NCI-H82 treated with DMSO at 0.1 percent for 48 hours (cell line): Measurements from ENCODE around the gene SDCCAG8.
A peak's percentile ranks its signal among the peaks of the same experiment; 100 is the strongest.

Source experiments
- DNase-seq: peaks from one replicate; lab custom pipeline; 2025; ENCODE audit not compliant: unreplicated experiment; lab: John Stamatoyannopoulos, UW

Gene SDCCAG8

DNA sequence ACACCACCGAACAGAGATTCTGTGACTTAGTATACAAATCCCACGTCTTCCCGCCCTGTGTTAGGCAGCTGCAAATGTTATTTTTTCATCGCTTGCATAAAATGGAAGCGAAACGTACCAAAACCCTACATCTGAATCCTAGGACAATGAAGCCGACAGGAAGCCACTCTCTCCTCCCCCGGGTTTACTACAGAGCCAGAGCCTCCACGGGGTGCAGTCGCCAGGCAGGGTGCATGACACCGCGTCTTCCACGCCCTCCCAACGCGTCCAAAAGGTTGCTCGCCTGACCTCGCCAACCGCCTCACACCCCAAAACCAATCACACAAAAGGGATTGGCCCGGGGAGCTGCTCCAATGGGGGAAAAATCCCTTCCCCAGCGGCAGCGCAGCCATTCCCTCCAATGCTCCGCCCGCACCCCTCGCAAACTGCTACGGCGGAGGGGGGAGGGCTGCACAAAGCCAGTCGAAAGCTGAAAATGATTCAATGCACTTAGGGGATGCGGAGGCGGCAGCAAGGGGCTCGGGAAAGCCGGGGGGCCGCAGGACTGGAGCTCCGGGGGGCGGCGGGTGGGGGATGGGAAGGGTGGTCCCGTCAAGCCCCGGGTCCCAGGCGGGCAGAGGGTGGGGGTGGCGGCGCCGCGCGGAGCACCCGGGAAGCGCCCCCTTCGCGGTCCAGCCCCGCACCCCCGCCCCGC lies 1.5 kb upstream of the SDCCAG8 start:
- peak; percentile 43 for DNase-seq

DNA sequence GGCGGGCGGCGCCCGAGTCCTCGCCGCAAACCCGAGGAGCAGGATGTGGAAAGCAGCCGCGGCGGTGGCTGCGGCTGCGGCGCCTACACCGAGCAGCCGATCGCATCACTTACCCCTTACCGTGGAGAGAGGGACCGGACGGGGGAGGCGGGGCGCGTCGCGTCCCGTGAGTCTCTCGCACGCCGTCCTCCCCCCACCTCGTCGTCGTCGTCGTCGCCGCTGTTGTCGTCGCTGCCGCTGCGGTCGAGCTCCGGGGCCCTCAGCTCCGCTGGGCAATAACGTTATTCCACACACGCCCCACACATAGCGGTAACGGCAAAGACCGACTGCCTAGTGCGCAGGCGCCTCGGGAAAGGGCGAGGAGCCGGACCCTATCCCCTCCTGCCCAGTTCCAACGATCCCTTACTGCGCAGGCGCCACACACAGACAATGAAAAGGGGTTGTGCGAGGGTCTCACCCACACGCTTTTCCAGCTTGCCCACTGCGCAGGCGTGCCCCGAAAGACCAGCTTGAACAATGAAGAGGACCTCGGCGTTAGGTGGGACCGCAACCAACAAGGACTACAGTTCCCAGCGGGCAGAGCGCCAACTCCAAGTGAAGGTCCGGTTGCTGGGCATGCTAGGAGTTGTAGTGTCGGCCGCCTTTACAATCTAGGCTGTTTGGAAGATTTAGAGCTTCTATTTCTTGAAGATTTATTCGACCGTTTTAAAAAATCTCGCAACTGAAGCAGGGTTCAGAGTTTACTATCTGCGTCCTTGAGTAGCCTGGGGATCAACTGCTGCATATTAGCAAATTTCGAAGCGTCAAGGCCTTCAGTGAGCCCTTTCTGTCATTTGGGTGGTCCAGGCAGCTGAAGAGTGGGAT lies 682 bp upstream of the SDCCAG8 start, which contains the start of gene CEP170:
Gene CEP170 (minus strand): TSS at position 355 of the 864 bp plus-strand sequence. CDS start 30,001 bp downstream, outside the sequence.
- peak; percentile 98 for DNase-seq

DNA sequence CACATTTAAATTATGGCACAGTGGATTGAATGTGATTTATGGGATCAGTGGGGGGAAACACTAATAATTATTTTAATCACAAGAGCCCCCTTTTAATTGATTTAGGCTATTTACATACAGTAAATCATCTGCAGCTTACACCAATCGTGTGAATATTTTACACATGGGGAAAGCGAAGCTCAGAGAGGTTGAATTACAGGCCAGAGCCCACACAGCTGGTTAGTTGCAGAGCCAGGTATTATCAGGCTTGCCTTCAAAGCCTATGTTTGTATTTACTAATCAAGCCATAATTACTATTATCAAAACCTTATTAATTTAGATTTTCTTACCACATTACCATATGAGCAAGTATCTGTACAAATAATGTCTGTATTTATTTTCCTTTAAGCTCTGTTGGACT lies 749 bp downstream of the SDCCAG8 start:
- no peak for DNase-seq

DNA sequence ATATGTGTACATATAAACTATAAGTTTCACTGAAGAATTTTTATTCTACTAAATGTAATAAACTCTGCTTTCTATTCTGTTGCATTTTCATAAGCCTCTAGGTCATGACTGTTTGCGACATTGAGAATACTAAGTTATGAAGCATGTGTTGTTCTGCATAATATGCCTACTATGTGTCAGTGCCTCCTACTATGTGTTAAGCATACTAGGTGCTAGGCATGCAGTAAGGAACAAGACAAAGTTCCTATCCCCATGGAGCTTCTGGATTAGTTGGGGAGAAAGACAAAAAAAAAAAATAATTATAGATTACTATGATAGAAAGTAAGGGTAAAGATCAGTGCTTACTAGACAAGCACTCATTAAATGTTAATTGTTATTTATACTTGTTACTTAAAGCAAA lies 1.3 kb downstream of the SDCCAG8 start:
- DNase-seq, result no peak

DNA sequence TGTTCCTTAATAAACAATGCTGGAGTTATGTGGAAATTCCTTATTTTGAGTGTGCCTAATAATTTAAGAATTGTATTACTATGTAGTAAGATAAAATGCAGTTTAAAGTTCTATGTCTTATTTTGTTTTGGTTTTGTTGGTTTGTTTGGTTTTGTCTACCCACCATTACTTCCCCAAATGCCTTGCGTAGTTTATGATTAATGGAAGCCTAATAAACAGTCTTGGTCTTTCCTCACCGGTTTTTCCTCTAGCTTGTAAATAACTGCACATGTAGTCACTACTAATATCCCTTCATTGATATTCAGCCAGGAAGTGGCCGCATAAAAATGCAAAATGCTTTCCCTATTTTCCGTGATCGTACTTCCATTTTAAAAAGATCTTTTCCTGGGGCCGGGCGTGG lies 2.9 kb downstream of the SDCCAG8 start:
- DNase-seq, result no peak

DNA sequence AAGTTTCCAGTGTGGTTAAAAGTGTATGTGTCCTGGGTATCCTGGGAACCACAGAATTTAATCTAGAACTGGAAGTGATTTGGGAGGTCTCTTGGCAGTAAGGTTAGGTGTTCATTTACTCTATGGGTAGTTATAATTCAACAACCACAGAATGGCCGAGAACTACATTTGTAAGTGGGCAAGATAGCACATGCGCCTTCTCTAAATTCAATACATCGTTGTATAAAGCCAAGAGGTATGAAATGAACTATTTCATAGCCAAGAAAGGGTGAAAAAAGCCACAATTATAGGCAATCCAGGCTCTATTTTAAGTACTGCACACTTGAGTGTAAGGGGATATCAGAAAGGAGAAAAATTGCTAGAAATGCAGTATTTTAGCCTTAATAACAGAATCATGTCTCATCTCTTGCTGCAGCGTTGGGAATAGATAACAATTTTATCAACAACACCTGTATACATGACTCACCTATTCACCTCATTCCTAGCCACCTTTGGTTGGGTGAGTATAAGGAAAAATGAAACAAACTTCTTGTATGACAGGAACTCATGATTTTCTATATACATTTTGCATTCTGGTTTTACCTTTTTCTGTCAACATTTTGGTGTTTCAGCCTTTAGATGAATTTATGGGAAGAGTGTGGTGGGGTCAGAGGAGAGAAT lies 4.5 kb downstream of the SDCCAG8 start:
- DNase-seq, result no peak

DNA sequence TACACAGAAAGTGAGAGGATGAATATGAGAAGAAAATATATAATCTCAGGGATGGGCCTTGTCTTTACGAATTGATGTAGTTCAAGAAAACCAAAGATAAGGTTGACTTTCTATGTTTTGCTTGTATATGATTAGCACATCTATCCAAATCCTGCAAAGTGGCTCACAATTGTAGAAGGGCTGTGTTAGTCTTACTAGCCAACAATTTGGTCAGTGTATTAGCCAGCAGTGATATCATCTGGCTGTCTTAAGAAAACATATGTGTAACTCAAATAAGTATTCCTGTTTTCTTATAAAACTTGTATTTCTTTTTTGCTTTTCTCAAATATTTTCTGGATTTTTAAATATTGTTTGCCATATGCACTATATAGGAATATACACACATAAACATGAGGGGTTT lies 5.5 kb downstream of the SDCCAG8 start:
- no peak for DNase-seq

DNA sequence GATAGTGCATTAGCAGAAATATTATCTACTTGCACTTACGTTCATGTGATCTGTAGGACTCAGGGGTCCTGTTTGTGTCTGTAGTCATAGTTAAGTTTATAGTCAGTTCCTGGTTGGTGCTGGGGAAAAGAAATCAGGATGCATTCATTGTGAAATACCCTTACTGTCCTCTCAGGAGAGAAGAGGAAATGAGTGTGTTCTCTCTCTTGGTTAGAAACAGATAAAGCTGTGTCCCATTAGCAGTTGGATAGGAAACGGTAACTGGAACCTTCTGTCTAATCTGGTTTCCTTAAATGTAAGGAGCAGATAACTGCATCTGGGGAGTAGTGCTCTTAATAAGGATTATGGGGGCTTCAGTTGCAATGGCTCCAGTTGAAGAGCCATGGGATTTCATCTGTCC lies 8.9 kb downstream of the SDCCAG8 start:
- DNase-seq, result peak; percentile 73

DNA sequence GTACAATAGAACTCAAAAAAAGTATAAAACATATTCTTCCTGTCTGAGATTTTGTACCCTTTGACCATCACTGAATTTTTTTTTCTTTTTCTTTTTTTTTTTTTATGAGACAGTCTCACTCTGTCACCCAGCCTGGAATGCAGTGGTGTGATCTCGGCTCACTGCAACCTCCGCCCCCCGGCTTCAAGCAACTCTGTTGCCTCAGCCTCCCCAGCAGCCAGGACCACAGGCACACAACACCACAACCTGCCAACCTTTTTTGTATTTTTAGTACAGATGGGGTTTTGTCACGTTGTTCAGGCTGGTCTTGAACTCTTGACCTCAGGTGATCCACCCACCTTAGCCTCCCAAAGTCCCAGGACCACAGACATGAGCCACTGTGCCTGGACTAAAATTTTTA lies 10.4 kb downstream of the SDCCAG8 start:
- no peak for DNase-seq

DNA sequence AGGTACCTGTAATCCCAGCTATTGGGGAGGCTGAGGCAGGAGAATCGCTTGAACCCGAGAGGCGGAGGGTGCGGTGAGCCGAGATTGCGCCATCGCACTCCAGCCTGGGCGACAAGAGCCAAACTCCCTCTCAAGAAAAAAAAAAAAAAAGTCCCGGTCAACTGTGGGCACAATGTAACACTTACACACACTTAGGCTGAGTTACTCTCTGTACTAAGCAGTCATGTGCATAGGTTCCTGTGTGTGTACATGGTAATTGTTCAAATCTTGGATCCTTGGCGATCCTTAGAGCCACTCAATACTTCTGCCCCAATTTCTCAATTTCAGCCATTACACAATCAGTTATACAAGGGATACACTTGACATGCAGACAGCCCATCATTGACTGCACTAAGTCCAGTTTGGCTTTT lies 11.6 kb downstream of the SDCCAG8 start:
- DNase-seq, result no peak

DNA sequence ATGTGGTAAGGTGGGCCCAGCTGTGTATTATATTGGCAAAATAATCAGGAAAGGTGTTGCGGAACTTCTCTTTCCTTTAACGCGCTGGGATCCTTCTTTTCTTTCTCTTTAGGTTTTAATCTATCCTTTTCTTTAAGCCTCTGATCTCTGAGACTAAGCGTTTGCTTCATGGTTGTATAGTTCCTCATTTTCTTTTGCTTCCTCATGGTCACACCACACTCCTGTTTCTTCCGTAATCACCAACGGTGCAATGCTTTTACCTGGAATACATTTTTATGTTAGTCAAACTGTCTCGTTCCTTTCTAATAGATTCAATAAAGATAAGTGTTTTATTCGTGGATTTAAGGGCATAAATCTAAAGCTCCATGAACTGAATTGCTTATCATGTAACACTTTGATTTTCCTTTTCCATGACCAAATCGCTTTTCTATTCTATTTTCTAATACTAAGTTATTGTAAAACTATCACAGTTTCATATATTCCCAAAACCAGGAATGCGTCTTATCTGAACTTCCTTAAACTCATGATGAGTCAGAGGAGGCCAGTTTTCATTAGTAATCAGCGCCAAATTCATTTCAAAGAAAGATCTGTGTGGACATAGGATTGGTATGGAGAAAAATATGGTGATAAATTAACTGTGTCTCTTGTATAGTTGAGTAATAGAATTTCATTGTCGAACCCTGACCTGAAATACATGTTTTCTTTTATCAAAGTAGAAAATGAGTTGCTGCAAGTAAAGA lies 12.2 kb downstream of the SDCCAG8 start:
- no peak for DNase-seq

DNA sequence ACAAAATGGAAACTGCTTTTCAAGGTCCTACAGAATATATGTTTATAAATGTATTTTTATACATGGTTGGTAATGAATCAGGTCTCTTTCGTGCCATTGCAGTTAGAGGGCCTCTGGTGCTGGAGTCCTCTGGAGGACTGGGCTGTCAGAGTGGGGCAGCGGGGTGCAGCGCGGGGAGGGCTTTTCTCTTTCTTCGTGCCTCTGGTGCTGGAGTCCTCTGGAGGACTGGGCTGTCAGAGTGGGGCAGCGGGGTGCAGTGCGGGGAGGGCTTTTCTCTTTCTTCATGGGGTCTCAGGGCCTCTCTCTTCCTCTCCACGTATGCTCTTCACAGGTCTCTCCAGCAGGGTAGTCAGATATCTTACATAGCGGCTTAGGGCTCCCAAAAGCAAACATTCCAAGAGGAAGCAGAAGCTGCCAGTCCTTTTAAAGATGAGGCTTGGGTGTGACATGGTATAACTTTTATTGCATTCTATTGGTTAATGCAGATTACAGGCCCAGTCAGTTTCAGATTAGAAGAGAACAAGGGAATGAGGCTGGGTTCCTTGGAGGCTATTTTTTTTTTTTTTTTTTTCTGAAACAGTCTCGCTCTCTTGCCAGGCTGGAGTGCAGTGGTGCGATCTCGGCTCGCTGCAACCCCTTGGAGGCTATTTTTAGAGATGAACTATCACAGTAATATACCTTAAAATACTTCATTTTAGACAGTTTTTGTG lies 13.1 kb downstream of the SDCCAG8 start:
- no peak for DNase-seq

DNA sequence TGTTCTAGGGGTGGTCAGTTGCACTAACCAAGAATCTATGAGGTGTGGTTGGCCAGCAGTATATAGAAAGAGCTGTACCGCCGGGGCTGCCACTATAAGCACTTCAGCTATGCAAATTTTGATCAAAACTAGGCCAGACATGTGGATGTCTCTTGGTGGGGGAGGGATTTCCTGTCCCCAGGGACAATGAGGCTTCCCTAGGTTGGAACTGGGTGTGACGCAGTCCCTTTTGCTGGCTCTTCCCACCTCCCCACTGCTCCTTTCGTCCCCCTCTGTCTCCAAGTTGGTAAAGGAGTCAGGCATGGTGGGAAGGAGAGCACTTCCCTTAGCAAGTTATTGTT lies 13.6 kb downstream of the SDCCAG8 start:
- DNase-seq, result no peak

DNA sequence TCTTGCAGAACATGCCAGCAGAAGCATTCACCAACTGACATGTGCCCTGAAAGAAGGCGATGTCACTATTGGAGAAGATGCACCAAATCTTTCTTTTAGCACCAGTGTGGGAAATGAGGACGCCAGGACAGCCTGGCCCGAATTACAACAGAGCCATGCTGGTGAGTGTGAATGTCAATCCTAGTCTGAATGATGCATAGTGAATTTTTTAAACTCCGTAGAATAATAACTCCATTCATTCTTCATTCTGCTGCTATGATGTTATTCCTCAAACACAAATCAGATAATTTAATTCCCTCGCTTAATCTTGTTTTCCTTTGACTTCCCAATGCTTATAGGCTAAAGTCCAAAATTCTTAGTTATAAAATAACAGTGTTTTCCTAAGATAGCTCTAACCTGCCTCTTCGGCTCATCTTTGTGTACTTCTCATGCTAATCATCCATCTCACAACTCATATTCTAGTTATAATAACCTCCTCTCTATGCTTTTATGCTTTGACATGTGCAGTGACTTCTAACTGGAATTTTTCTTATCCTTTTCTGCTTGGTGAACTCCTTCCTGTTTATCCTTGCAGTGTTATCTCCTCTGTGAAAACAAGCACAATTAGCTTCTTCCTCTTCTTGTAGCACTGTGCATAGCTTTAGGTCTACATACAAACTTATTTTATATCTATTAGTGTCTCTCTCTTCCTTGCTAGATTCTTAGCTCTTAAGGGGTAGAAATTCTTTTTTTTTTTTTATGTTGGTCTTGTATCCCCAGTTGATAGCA lies 14.4 kb downstream of the SDCCAG8 start:
- DNase-seq, result no peak

DNA sequence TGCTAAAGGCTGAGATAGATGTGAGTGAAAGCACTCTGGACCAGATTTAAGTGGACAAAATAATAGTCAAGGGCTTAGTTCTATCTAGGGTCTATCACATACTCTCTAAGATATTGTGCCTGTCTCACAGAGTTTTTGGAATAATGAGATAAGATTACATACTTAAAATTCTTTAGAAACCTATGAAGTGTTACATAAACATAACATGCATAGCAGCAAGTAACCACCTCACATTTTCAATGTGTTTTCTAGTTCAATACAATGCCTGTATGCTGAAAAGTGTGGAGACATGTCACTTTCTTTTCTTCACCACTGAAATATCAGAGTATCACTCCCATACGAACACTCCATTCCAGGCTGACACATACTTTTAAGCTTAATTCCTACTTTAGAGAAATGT lies 16.2 kb downstream of the SDCCAG8 start:
- DNase-seq, result no peak

DNA sequence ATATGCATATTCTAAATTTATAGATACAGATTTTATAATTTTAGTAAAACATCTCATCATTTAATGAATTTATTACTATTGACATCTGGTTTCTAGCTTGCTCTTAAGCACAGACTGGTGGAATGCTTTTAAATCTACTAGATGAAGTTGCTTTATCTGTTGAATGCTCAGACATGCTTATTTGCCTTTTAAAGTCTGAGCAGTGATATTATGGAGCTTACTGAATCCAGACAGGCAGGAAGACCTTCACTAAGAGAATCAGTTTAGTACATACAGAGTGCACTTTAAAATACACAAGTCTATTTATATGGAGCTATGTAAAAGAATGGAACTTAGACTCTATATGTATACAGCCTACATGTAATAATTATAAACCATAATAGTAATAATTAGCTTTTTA lies 16.6 kb downstream of the SDCCAG8 start:
- no peak for DNase-seq

DNA sequence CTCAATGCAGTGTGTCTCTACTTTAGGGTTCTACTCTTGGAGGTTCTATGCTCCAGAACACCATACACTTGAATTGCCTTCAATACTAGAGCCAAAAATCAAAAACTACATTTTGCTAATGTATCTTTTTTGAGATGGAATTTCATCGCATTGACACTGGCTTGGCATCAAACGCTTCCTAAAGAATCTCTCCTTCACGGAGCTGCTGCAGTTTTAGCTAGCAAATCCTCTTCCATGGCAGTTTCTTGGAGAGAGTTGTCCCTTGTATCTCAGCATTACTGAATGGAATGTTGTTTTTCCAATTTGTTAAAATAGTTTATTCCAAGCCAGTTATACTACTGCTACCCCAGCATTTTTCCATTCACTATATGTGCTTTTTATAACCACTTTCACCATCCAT lies 17.7 kb downstream of the SDCCAG8 start:
- no peak for DNase-seq

DNA sequence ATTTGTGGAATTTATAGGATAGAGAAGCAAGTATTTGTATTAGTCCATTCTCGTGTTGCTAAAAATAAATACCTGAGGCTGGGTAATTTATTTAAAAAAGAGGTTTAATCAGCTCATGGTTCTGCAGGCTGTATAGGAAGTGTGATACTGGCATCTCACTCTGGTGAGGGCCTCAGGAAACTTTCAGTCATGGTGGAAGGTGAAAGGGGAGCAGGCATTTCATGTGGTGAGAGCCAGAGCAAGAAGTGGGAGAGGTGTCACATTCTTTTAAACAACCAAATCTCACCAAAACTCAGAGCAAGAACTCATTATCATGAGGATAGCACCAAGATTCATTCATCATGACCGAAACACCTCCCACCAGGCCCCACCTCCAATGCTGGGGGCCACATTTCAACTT lies 18.1 kb downstream of the SDCCAG8 start:
- DNase-seq, result no peak

DNA sequence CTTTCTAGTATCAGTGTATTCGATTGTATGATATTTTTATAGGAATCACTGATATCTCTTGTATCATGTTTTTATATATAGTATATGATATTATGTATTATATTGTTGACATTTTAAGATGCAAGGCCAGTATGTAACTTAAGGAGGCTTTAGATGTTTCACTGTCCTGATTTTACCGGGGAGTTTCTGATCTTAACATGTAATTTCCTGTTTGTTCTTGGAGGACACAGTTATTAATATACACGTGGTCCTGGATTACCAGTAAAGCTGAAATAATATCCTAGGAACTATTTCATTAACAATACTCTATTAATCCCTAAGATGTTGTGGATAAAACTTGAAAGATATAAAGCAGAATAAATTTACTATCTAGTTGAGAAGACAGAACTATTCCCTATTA lies 19.5 kb downstream of the SDCCAG8 start:
- no peak for DNase-seq

DNA sequence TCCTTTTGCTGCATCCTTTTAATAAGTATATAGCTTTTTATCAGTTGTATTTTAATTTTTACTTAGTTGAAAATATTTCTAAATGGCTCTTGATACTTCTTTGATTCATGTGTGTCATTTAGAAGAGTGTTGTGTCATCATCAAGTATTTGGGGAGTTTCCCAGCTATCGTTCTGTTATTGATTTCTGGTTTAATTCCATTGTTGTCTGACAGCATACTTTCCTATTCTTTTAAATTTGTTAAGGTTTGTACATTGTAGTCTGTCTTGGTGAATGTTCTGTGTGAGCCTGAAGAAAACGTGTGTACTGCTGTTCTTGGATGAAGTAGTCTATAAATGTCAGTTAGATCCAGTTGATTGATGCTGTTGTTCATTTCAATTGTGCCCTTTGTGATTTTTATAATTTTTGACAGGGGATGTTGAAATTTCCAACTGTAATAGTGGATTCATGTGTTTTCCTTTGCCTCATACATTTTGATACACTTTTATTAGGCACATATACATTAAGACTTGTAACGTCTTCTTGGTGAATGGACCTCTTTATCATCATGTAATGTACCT lies 24.8 kb downstream of the SDCCAG8 start:
- DNase-seq, result no peak
